Right ventricle myocardium inferior (tissue), 1 donor: Measurements from ENCODE around the gene IGF2. TPM values are rescaled to one million over a fixed set of nuclear protein-coding genes. Genes with fewer than 3 reads are reported as not detected.

ENCODE experiments used
- ATAC-seq: fragments of 200-7000 bp; cut with Tn5 transposase; one replicate; pipeline ENCODE4 v1.9.1; 2020; ENCODE audit warnings: mild to moderate bottlenecking, moderate library complexity
- DNase-seq: peaks from one replicate; pipeline ENCODE4 v3.0.0; 2021; ENCODE audit errors: missing footprints
- intact Hi-C: fragments of 100-400 bp; cut with DNase I; formaldehyde crosslinking; loops from one replicate; pipeline ENCODE4 v1.11.0; 2022
- total RNA-seq: library from RNA; stranded (reverse); fragmentation: NEBNext Ultra II Directional; extraction: Animal tissue kit (Norgen Biotek cat#: 25700); gene quantifications from one replicate; pipeline ENCODE4 v1.2.1, GENCODE V29; 2021
- donor health status: DM: no; HTN: yes; CAD: no; lungs with severe emphysema.

IGF2 gene
- total RNA-seq, 1 donor from 2014 or later, result 80.9 TPM

DNA sequence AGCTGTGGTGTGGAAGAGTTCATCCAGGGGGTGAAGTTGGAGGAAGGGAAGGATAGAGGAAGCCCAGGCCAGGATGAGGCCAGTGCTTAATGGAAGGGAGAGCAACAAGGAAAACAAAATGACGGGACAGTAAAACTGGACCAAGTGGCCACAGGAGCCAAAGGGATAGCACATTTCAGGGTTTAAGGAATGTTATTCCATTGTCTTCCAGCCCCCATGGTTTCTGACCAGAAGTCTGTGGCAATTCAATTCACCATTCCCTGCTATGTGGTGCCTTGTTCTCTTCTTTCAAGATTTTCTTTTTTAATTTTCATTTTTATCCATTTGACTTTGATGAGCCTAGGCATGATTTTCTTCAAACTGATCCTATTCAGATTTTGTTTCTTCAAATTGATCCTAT is 22.5 kb downstream of the IGF2 start:
- intact Hi-C loops, result no loop called here
- no peak for ATAC-seq

GRCh38 chr11:2115308-2115707 is 23.9 kb downstream of the IGF2 start:
- intact Hi-C loops, result no loop called here
- no peak for DNase-seq
- no peak for ATAC-seq

More for the DNA sequence above, 22.5 kb downstream of the IGF2 start:
- DNase-seq, result peak; percentile 11

DNA sequence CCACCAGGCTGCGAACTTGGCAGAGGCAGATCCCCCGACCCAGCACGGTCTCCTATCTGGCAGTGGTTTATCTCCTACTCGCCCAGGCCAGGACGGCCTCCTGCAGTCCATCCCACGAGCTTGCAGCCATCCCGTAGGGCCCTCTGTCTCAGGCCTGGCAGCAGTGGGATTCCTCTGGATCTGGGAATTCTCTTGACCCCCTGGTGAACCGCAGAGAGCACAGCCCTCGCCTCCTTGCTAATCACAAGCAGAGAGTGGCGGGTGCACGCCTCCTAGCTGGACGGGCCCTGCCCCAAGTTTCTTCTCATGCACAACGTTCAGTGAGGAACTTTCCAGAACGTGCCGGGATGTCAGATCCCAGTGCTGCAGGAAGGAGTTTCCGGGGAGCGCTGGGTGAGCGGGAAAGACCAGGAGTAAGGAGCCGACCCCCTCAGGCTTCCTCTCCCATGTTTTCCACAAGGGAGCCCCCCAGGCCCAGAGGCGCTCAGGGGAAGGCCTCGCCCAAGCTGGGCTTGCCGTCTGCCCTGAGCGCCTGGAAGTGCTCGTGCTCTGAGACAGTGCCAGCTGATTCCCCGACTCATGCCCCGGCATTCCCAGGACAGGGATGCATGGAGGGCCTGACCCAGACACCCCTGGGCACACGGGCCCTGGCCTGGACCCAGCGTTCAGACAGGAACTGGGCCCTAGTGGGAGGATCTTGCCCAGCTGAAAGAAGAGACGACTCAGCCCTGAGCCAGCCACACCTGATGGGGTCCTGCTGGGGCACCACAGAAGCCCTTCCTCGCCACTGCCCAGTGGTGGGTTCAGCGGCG is 24.6 kb downstream of the IGF2 start:
- intact Hi-C loops, result no loop called here
- DNase-seq (peak; percentile 47), ATAC-seq (no peak)

DNA sequence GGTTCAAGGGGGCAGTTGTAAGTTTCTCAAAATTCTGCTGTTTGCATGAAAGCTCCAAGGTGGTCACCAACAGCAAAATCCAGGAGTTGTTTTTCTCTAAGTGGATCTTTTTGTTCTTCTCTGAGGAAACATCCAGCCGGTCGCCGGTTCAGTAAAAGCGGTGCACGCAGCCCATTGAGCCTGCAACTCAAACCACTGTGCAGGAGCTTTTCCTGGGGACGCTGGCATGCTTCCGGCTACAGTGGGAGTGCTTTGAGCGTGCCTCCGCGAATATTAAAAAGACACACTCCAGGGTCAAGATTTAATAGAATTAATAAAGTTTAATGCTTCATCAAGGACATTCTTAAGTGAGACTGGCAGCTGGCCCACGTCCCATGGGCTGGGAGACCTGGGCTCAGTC is 25.4 kb downstream of the IGF2 start:
- DNase-seq, result peak; percentile 55
- no peak for ATAC-seq
- intact Hi-C loops, result no loop called here

GRCh38 chr11:2110521-2110920 is 28.7 kb downstream of the IGF2 start:
- ATAC-seq, result no peak
- intact Hi-C loops, result no loop called here
- DNase-seq, result no peak

DNA sequence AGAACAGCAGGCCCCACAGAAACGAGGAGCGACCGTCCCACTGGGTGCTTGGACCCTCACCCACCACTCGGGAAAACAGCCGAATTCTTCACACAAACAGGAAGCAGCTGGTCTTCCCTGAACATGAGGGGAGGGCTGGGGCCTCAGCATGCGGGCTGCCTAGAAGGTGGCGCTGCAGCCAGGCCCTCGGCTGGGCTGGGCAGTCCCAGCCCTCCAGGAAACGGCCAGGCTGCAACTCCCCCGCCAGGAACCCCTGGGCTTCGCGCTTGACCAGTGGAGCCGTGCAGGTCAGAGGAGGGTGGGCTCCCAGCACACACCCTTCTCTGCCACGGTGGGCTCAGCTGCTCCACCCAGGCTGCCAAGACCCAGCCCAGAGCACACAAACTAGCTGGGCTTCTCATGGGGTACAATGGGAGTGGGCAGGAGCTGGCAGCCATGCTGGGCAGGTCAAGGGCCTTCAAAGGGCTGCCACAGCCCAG is 29.6 kb downstream of the IGF2 start:
- DNase-seq (peak; percentile 55), ATAC-seq (peak; percentile 21)
- intact Hi-C loops, result no loop called here

DNA sequence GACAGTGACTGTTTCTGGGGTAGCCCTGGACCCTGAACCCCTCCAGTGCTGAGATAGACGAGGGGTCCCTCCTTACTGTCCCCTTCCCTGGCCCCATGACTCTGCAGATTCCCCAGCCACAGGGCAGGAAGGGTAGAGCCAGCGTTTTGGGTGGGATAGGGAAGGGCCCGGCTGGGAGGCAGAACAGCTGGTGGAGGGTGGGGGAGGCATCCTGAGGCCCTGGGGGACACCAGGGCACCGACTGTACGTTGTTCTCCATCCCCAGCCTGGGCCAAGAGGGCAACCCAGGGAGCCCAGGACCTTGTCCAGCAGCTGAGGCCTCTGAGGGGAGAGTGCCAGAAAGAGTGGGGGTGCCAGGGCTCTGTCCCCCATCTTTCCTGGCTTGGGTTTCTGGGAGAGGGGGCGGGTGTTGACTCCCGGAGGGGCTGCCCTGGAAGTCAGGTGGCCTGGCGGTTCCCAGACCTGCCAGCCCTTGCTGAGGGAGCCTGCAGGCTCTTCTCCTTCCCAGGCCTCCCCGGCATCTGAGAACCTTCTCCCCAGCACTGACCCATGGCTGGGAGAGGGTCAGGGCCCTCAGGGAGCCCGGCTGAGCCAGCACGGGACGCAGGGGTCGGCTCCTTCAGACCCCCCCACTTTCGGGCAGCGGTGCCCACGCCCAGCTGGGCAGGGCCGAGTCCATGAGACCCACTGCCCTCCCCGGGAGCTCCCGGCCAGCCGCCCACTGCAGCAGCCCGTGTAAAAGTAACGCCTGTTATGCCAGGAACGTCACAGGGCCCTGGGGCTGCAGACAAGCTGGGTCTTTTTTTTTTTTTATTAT is 30.3 kb downstream of the IGF2 start:
- ATAC-seq (no peak), DNase-seq (peak; percentile 35)
- intact Hi-C loops, result no loop called here

DNA sequence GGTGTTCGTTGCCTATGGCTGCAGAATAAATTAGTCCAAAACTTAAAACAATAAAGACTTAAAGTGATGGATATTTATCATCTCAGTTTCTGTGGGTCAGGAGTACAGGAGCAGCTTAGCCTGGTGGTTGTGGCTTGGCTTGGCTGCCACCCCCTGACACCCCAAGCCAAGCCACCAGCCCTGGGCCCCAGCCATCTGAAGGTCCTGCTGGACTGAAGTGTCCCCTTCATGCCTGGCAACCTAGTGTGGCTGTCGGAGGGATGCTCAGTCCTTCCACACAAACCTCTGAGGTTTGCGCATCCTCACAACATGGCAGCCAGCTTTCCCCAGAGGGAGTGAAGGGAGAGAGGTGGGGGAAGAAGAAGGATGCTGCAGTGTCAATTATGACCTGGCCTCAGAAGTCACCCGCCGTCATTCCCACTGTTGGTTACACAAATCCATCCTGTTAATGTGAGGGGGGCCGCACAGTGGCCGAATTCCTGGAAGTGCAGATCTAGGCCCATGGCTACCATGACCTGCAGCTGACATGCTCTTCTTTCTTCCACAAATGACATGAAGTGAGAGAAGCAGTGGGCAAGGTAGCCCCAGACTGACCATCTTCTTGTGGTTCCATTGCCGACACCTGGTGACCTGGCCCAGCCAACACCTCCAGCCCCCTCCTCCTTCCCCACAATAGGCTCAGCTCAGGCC is 31.1 kb downstream of the IGF2 start:
- ATAC-seq (no peak), DNase-seq (peak; percentile 61)
- intact Hi-C loops, result no loop called here

DNA sequence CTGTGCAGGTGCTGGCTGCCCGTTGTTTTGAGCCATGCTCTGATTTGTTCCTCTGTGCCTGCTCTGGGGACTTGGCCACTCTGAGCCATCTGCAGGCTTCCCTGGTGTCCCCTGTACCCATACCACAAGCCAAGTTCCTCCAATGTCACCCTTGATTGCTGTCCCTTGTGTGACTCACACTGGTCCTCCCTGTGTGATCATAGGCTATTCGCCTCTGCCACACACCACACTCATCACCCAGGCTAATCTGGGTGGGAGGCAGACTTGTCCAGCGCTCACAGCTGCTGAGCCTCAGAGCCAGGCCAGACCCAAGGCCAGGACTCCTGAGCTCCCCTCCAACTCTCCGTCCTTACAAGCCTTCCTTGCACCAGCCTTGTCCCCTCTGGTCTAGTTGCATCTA is 31.7 kb downstream of the IGF2 start:
- ATAC-seq, result no peak
- no peak for DNase-seq
- intact Hi-C loops, result no loop called here

DNA sequence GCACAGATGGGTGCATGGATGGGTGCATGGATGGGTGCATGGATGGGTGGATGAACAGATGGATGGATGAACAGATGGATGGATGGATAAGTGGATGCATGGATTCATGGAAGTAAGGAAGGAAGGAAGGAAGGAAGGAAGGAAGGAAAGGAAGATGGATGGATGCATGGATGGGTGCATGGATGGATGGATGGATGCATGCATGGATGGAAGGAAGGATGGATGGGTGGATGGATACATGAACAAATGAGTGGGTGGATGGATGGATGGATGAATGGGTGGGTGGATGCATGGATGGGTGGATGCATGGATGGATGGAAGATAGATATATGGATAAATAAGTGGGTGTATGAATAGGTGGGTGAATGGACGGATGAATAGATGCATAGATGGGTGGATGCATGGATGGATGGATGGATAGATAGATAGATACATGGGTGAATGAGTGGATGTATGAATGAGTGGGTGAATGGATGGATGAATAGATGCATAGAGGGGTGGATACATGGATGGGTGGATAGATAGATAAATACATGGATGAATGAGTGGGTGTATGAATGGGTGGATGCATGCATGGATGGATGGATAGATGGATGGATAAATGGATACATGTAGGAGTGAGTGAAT is 32.5 kb downstream of the IGF2 start:
- no peak for ATAC-seq
- DNase-seq, result no peak
- intact Hi-C loops, result no loop called here

DNA sequence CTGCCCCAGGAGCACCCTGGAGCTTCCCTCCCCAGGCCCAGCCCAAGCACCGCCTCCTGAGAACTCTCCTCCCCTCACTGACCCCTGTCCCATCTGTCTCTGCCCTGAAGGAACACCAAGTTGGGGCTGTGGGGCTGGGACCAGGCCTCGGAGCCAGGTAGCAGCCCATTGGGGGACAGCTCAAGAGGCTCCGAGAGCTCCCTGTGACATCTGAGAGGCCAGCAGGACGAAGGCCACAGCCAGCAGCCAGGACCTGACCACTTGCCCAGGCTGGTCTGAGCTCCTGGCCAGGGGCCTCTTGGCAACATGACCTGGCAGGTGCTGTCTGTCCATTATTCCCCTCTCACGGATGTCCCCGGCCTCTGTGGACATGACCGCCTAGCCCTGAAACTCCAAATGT is 33.7 kb downstream of the IGF2 start:
- no peak for ATAC-seq
- intact Hi-C loops, result no loop called here

GRCh38 chr11:2104524-2105440 is 34.4 kb downstream of the IGF2 start:
- intact Hi-C loops, result no loop called here
- DNase-seq (no peak), ATAC-seq (no peak)

More for the DNA sequence above, 33.7 kb downstream of the IGF2 start:
- DNase-seq, result no peak

DNA sequence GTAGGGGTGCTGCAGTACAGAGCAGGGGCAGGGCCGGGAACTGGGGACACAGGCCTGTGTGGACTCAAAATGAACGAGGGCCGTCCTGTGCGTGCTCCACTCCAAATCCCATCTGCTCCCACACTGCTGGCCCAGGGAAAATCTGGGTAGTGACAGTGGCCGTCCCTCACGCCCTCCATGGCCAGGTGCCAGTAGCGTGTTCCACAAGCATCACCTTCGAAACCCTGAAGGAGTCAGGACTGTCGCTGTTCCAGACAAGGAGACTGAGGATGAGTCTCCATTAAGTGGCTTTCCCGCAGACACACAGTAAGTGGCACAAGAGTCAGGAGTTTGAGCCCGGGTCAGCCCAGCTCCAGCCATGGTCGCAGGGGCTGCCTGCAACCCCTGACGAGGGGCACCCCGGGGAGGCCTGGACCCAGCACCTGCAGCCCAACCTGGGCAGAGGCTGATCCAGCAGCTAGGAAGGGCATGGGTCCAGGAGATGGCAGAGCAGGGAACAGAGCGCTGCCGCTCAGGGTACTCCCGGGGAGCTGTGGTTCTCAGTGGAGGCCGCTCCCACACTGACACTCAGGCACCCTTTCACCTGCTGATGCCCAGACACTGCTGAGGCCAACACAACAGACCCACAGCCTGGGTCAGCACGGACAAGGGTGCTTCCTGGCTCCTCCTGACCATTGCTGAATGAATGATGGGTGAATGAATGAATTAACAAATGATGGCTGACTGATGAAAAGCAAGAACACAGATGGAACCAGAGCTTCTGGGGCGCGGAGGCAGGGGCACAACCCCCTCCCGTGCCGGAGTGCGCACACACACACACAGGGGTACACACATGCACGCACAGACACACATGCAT is 35.3 kb downstream of the IGF2 start:
- ATAC-seq, result no peak
- intact Hi-C loops, result no loop called here
- no peak for DNase-seq

DNA sequence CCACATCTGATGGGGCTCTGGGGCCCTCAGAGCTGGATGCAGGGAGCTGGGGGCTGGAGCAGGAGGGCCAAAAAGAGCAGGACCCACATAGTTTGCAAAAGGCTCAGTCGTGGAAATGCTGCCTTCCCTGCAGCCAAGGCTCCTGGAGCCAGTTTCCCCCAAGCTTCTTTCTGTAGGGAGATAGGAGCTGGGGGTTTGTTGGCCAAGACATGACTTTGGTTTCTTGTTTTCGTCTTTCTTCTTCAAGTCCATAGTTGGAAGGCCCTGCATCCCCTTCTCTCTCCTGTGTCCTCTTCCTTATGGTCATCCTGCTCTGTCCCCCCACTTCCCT is 36.3 kb downstream of the IGF2 start:
- intact Hi-C loops, result no loop called here
- DNase-seq (no peak), ATAC-seq (no peak)

DNA sequence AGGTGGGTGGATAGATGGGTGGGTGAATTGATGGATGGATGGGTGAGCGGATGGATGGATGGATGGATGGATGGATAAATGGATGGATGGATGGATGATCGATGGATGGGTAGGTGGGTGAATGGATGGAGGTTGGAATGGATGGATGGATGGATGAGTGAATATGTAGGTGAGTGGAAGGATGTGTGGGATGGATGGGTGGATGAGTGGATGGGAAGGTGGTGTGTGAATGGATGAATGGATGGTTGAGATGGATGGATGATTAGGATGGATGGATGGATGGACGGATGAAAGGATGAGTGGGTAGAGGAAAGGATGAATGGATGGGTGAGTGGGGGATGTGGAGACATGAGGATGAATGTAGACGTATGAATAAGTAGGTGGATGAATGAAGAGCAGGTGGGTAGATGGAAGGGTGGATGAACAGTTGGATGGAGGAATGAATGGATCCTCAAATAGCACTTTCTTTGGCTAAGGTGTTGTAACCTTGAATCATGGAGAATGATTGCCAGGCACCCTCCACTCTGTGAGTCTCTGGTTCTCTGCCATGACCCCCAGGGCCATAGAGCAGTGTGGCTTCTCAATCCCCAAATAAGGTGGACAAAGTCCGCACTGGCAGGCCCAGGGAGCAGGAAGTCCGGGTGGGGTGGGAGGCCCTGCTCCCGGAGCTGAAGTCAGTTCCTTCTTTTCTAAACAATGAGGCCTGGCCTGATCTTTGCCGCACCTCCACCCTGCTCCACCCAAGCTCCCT is 36.9 kb downstream of the IGF2 start:
- intact Hi-C loops, result no loop called here
- DNase-seq (peak; percentile 56), ATAC-seq (no peak)

DNA sequence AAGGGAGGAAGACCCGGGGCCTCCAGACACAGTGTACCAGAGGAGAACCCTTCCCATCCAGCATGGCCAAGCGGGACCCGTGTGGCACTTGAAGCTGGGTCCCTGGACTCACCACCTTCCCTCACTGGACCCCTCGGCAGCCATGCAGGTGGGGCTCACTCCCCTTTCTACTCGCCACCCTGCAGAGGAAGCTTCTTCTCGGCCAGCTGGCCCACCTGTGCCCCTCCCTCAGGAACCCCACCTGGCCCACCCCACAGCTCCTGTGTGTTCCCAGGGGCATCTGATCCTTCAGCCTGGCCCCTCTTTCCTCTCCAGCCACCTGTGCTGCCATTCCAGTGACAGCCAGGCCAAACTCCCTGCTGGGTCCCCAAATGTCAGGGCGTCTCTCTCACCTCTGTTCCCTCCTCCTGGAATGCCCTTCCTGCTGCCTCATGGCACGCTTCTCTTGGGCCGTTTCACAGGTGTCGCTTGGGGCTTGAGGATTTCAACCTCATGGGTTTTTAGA is 38.0 kb downstream of the IGF2 start:
- no peak for DNase-seq
- intact Hi-C loops, result no loop called here
- no peak for ATAC-seq
